CD4-positive, alpha-beta T cell treated with Interferon gamma for 1 hour (primary cell): Measurements from ENCODE around the gene SPATA6.
A peak's percentile ranks its signal among the peaks of the same experiment; 100 is the strongest.
"Not testable (repeated sequence)": the region's sequence is repeated elsewhere in the genome, so short reads cannot be mapped to it uniquely, and the experiment has no call there.

Source experiments
- DNase-seq: peaks from one replicate; pipeline ENCODE4 v3.0.0-alpha.2; 2020

Gene SPATA6

GRCh38 chr1:48471691-48472576, at the start of gene SPATA6:
SPATA6 (minus strand) TSS chr1:48472204; CDS start chr1:48472008, 196 bp downstream.
- DNase-seq = peak; percentile 95

DNA sequence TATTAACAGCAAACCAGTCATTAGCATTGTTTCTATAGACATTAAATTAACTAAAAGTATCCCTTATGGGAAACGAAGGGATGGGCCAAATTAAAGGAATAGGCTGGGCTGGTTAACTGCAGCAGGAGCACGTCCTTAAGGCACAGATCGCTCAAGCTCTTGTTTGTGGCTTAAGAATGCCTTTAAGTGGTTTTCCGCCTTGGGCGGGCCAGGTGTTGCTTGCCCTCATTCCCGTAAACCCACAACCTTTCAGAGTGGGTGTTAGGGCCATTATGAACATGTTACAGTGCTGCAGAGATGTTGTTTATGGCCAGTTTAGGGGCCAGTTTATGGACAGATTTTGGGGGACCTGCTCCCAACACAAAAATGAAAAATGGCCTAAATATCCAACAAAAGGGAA, 47.9 kb upstream of the SPATA6 start:
- not testable (repeated sequence) for DNase-seq

- no peak for DNase-seq
These were observed 34.9 kb upstream of the SPATA6 start for GRCh38 chr1:48506870-48507269.

DNA sequence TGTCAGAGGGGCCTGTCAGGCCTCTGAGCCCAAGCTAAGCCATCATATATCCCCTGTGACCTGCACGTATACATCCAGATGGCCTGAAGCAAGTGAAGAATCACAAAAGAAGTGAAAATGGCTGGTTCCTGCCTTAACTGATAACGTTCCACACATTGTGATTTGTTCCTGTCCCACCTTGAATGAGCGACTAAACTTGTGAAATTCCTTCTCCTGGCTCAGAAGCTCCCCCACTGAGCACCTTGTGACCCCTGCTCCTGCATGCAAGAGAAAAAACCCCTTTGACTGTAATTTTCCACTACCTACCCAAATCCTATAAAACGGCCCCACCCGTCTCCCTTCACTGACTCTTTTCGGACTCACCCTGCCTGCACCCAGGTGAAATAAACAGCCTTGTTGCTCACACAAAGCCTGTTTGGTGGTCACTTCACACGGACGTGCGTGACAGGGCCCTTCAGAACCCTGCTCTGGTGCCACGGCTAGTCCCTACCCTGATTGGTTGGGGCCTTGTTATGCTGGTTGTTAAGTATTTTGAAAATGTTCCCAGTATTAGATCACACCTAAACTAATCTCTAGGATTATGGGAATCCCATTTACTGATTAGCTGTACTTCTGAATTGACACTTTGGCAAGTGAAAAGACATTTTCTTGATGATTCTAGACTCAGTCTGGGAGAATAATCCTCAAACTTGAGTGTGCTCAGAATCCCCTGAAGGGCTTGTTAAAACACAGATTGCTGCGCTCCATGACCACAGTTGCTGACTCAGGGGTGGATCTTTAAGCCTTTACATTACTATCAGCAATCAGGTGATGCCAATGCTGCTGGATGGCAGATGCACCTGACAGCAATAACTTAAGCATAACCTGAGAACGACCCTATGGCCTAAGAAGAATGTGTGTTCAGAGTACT, 28.8 kb upstream of the SPATA6 start:
- DNase-seq = no peak

- no peak for DNase-seq
These were observed 27.3 kb upstream of the SPATA6 start for GRCh38 chr1:48499211-48499735.

GRCh38 chr1:48498096-48498791, 26.2 kb upstream of the SPATA6 start:
- DNase-seq = peak; percentile 62

DNA sequence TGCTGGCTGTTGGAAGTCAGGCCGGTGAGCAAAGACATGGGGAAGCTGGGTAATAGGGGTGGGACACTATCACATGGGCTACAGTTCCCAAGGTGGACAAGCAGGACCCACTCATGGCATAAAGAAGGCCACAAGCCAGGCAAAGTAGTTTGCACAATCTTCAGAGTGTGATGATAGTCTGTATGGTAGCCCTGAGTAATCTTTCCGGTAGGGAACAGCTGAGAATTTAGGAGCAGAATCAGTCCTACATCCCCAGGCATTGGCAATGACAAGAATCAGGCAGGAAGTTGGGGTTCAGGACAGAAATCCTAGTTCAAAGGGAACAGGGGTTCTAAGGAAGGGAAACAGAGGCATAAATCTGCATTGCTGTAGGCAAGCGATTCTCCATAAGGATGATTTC, 23.9 kb upstream of the SPATA6 start:
- DNase-seq = no peak

DNA sequence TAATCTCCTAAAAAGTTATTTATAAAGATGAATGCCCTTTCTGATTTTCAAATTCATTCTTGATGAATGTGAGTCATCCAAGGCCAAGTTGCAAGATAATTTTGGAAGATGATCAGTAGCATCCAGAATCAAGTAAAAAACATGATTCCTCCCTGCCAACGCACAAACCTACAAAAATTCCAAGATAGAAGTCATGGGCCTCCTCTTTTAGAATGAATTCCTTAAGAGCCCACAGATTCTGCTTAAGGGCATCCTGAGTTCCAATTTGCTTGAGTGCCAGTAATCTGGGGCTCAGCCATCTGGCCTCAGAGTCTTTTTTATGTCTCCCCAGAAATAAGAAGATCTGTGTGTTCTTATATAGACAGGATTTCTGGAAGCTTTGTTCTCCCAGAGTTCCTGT, 23.2 kb upstream of the SPATA6 start:
- no peak for DNase-seq

GRCh38 chr1:48493970-48494769, 22.2 kb upstream of the SPATA6 start:
- DNase-seq = no peak

DNA sequence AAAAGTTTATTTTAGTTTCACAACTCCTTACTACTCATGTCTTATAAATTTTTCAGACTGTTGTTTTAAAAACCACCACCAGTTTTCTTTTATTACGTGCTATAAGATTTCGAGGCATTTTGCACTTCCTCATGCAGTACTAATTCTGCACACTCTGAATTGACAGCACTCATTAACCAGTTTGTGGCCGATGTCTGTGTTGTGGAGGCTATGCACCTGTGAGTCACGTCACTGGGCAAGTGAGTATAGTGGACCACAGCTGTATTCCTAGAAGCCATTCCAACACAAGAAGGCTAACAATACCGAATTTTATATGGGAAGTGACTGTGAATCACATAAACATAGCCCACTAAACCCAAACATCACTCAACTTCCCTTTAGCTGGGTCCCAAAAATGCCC, 21.0 kb upstream of the SPATA6 start:
- no peak for DNase-seq

GRCh38 chr1:48492392-48492791, 20.4 kb upstream of the SPATA6 start:
- no peak for DNase-seq

GRCh38 chr1:48488721-48489120, 16.7 kb upstream of the SPATA6 start:
- no peak for DNase-seq

- no peak for DNase-seq
These were observed 8.5 kb upstream of the SPATA6 start for GRCh38 chr1:48480504-48480903.

- DNase-seq = not testable (repeated sequence)
These were observed 8.0 kb upstream of the SPATA6 start for GRCh38 chr1:48480023-48480422.

- no peak for DNase-seq
These were observed 634 bp upstream of the SPATA6 start for GRCh38 chr1:48472638-48473037.

GRCh38 chr1:48470950-48471690, 884 bp downstream of the SPATA6 start:
- no peak for DNase-seq

- DNase-seq = no peak
These were observed 1.5 kb downstream of the SPATA6 start for GRCh38 chr1:48470481-48470855.

GRCh38 chr1:48469616-48470480, 2.2 kb downstream of the SPATA6 start:
- peak; percentile 39 for DNase-seq

DNA sequence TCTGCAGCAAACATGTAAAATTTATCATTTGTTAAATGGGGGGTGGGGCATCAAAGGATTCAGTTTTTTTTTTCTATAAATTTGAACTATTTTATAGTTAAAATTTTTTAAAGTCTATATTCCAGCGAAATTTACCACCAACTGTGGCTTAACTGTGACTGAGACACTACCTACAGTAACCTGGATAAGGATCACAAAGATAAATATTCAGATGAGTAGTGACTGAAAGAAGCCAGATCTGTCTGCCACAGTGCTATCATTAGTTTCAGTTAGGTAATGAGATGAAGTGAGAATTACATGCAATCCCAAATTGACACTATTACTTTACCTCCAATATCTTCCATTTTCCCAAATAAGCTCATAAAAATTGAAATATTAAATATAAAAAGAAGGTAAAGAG, 5.4 kb downstream of the SPATA6 start:
- DNase-seq = no peak

- no peak for DNase-seq
These were observed 9.2 kb downstream of the SPATA6 start for GRCh38 chr1:48462716-48463302.
